HG02840 (cell line): ENCODE data around the gene ZBTB7B.
"Not testable (repeated sequence)": the region's sequence is repeated elsewhere in the genome, so short reads cannot be mapped to it uniquely, and the experiment has no call there.

Experiments
- ATAC-seq: cut with Tn5 transposase; IDR thresholded peaks from one replicate; pipeline ENCODE4 v1.9.1; 2021; ENCODE audit warnings: mild to moderate bottlenecking, moderate library complexity, moderate number of reproducible peaks; ENCODE audit not compliant: unreplicated experiment, low FRiP score

Gene ZBTB7B

DNA sequence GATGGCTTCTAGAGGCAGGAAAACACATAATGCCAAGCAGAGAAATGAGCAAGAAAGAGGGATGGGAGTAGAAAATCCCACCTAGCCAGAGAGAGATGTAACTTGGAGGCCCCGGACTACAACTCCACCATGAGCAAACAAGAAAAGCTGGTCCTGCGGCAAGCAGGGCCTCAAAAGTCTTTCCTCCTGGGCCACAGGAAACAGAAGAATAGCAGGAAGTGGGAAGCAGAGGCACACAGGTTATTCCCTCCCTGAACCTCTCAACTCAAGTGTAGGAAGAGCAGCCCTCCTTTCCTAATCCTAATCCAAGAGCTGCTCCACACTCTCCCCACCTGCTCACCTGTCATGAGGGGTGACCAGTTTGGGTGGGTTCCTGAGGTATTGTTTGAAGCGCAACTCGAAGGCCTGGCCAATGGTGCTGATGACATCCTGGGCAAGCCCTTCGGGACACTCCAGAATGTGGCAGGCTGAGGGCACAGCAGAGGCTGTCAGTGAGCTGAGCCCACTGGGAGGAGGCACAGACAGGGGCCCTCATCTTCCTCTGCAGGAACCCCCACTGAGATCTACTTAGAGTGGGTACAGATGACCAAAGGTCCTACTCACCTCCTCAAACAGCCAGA lies 35.2 kb upstream of the ZBTB7B start:
- ATAC-seq = no peak

DNA sequence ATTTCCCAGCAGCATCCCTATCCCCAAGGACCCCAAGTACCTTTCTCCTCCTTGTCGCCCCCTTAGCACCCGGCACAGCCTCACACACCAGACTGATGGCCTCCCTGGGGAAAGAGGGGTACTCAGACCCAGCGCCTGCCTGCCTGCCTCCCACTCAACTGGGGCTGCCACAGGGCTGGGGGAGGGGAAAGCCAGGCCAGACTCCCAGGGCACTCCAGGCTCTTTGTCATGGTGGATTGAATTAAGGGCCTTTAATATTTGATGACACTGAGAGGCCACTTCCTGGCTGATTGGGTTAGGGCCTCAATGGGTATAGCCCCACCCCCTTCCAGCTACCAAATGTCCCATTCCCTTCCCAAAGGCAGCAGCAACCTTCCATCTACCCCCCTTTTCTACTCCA lies 33.9 kb upstream of the ZBTB7B start:
- no peak for ATAC-seq

DNA sequence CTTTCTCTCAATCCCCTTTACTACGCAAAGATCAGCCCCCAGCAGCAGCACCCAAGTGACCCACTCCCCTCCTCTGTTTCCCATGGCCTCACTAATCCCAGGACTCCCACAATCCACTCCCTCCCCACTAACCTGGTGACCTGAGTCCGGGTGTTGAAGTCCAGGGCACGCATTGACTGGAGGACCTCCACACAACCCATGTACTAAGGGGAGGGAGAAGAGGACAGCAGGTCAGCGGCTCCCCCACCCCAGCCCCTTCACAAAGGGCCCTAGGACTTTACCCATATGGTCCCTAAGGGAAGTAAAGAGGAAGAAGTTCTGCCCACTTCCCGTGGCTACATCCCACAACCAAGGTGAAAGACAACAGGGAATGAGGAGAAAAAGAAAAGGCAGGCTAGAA lies 33.4 kb upstream of the ZBTB7B start:
- ATAC-seq = no peak

DNA sequence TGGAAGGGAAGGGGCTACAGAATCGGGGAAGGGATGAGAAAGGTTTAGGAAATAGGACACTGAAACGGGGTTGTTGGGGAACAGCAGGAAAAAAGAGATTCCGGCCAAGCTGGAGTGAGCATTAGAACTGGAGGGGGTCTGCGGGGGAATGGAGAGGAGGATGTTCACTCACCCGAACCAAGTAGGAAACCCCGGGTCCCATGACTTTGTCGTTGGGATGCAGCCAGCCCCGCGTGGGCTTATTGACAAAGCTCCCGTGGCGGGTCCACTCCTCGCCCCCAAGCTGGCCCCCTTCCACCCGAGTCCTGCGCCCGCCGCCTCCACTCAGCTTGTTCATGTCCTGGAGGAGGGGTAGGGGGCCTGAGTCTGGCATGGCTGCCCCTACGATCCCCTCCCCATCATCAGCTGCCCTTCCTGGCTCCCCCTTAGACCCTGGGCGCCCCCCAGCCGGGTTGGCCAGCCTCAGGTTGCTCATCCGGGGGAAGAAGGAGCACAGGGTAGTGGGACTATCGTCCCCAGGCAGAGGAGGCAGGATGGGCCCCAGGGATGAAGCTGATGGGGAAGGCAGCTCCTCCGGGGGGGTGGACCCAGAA lies 32.6 kb upstream of the ZBTB7B start:
- ATAC-seq = no peak

DNA sequence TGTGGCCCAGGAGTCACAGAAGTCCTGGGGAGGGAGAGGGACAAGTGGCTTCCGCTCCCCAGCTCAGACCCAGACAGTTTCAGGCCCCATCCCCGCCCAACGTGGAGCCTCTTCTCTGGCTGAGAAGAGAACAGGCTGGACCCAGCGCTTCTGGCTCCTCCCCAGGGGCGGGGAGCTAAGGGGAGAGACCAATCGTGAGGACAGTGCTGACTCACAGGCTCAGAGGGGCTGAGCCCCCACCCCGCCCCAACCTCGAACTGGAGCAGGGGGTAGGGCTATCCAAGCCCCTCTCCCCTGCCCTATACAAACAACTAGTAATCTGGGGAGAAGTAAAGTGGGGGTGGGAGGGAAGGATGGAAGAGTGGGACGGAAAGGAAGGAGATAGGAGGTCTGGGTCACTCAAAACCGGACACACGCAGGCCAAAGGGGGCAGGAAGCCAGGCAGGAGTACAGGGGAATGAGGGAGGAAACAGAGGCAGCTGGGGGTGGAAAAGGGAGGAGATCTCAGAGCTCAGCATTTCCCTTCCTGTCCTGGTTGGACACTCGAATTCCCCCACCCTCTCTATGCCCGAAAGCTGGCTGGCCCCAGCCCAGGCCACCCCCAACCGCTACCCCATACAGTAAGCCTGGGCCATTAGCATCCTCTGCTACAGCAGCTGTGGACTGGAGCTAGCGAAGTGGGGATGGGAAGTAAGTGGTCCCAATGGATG lies 31.8 kb upstream of the ZBTB7B start, which contains the start of gene SHC1:
SHC1 (minus strand) TSS at position 117 of the 710 bp plus-strand sequence. CDS start 221 bp downstream, outside the sequence.
- no peak for ATAC-seq

DNA sequence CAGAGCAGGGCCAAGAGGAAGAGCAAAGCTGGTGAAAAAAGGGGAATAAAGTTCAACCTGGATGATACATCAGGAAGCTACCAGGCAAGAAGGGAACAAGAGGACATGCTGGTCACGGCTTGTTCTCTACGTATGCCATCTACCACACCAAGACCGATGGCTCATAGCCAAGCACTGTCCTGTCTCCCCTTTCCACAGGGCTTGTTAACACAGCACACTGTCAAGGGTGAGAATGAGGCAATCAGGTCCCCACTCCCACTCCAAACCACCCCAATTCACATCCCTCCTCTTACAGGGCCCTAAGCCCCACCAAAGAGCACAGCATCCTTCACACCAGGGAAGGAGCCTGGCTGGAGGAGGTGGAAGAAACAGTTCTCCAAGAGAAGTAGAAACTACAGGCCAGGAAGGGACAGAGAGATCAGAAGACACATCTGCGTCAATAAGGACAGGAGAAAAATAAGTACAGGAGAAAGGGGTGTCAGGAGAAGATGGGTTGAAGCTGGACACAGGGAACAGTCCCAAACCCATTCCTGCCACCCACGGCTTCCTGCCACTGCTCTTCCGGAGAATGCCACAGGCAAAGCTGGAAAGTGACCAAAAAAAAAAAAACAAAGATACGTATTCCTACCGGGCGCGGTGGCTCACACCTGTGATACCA lies 31.1 kb upstream of the ZBTB7B start:
- no peak for ATAC-seq

DNA sequence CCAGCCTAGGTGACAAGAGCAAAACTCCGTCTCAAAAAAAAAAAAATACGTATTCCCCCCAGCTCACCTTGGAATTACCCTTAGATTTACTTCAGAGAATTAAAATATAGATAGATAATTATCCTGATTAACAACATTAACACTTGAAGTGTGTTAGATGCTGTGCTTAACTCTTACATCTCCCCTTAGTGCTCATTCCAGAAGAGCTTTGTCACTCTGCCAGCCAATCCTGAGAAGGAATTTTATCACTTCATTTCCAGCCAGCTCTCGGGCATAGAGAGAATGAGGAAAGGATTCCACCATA lies 30.4 kb upstream of the ZBTB7B start:
- ATAC-seq = no peak

DNA sequence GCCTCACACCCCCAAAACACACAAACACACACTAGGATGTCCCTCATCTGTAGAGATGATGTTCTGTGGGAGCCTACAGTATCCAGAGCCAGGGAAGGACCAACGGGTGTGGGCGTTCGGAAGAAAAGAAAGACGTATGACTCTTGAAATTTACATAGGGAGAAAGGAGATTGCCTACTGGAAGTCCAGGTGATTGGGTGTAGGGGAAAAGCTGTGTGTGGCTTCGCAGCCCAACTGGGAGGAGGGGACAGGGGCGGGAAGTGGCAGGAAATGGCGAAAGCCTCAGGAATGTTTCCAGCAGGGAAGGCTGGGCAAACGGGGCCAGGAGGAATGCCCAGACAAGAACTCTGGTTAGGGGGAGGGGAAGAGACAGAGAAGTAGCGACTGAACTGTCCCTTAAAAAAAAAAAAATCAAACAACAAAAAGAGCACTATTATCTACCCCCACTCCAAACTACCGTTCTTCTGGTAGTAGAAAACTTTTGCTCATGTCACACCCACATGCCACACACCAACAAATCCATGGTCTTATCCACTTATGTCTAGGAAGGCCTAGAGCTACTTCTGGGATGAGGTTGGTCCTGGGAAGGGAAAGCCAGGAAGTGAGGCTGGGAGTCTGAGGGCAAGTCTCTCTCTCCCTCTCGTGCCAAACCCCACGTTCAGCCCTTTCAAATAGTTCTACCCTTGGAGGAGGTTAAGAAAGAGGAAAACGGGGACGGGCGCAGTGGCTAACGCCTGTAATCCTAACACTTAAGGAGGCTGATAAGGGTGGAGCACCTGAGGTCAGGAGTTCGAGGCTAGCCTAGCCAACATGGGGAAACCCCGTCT lies 29.9 kb upstream of the ZBTB7B start:
- ATAC-seq = no peak

DNA sequence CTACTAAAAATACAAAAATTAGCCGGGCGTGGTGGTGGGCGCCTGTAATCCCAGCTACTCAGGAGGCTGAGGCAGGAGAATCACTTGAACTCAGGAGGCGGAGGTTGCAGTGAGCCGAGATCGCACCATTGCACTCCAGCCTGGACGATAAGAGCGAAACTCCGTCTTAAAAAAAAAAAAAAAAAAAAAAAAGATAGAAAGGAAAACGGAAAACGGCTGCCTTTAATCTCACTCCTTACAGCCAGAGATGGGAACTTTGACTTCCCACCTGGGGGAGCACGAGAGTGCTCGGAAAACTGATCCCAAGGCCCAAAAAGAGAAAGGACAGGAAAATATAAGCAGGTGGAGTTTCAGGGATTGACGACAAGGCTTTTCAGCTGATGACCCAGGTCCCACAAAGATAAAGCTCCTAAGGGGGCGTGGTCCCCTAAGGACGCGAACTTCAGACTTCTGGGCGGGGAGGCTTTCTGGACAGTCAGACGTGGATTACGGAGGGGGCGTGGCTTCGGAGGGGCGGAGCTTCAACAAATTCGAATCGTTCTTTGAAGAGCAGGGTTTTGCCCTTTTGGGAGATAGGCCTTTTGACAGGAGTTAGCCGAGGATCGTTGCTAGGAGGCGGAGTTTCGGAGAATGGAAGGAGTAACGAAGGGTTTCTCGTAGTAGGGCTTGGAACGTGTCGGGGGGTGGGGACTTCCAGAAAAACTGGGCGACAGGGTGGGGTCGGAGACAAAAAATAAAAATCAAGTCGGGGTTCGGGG lies 29.1 kb upstream of the ZBTB7B start:
- ATAC-seq = peak; percentile 16

DNA sequence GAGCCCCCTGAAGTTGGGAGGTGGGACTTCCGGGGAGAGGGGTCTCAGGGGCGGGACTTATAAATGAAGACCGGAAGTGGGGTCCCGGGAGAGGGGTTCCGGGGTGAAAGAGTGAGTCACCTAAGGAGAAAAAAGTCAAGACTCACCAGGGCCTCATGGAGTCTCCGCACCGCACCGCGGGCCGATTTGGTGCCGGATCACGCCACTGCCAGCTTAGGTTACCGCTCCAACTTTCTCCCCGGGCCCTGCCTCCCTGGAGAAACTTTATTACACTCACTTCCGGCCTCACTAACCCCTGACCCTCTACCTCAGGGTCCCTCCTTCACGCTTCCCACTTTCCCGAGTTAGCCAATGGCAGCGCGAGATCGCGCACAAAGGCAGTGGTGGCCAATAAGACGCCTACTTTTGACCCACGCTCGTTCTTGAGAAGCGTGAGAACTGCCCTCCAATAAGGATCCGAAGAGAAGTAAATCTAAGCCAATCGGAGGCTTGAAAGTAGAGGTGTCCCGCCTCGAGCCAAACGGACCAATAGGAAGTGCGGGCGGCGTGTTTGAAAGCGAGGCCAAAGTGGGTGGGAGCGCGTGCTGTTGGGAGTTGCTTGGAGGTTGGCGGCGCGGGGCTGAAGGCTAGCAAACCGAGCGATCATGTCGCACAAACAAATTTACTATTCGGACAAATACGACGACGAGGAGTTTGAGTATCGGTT lies 28.3 kb upstream of the ZBTB7B start, which contains the start of gene CKS1B:
CKS1B (plus strand) TSS at position 580 of the 706 bp plus-strand sequence; CDS start at position 645, 65 bp downstream.
- ATAC-seq = peak; percentile 81

DNA sequence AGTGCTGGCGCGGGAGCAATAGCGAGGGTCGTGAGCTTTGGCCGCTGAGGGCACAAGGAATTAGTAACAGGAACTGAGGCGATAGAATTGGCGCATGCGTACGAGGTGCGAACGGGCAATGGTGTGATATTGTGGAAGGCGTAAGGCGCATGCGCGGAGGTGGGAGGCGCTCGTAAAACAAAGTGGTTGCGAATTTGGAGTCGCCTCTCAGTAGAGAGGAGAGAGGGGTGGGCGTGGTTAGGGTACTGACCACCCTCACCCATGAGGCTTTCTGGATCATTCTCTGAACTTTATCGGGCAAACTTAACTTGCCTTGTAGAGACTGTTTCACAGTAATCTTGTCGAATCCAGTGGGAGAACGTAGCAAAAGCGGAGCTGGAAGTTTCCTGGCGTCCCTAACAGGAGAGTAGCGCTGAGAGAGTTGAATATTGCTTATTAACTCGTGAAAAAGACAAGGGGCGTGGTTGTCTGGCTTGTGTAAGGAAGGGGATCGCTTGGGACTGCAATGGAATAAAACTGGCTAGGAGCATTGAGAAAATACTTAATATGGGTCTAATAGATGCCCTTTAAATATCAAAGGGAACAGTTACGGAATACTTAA lies 27.7 kb upstream of the ZBTB7B start:
- ATAC-seq = peak; percentile 45

DNA sequence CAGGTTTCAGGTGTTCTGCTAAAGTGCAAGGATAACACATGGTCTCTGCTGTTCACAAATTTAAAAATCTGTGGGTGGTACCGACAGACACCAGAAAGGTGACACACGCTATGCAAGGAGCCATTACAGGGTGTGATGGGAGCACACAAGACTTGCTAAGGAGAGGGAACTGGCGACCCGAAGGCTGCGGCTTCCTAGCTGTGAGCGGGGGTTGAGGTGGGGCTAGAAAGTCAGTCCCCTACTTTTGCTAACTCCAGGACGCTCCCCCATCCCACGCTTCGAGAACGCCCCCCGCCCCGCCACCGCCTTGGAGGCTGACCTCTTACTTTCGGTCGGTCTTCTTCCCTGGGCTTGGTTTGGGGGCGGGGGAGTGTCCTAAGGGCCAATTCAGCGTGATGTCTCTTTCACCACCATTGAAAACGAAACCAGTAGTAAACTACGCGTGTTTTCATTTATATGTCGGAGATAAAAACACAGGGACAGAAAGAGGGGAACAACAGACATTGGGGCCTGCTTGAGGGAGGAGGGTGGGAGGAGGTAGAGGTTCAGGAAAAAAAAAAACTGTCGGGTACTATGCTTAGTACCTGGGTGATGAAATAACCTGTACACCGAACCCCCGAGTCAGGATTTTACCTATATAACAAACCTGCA lies 27.1 kb upstream of the ZBTB7B start:
- no peak for ATAC-seq

DNA sequence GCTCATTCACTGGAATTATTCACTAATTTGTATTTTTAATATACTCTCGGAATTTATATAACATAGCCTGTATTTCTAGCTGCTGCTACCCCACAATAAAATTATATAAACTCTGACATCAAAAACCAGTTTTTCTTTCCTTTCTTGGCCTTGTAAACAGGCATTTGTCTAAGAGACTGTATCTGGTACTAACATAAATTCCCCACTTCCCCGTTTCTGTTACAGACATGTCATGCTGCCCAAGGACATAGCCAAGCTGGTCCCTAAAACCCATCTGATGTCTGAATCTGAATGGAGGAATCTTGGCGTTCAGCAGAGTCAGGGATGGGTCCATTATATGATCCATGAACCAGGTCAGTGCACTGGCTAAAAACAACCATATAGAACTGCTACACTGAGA lies 24.8 kb upstream of the ZBTB7B start:
- ATAC-seq = not testable (repeated sequence)

DNA sequence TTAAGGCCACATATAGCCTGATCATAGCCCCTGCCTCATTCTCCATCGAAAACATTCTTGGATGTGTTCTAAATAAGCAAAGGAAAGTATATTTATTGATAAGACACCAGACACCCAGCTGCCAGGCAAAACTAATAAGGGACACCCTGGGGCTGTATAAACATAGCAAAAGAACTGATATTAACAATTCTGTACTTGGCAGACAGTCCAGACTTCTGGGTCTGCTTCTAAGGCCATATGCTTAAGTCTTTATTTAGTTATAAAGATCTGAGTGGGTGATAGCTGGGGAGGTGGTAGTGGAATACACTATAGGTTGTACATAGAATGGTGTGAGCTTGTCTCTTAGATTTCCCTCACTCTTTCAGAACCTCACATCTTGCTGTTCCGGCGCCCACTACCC lies 24.2 kb upstream of the ZBTB7B start:
- ATAC-seq = no peak

DNA sequence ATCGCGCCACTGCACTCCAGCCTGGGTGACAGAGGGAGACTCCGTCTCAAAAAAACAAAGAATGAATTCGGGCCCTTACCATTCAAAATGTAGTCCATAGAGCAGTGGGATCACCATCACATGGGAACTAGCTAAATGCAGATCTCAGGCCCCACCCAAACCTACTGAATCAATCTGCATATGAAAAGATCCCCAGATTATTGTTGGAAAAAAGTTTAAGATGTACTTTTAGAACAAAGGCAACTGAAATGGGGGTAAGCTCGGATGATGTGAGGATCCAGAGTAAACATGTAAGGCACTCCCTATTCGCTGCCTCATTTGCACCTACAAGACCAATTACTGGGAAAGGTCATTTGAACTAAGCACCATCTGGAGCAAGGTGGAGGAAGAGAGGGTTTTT lies 20.3 kb upstream of the ZBTB7B start:
- ATAC-seq = no peak

DNA sequence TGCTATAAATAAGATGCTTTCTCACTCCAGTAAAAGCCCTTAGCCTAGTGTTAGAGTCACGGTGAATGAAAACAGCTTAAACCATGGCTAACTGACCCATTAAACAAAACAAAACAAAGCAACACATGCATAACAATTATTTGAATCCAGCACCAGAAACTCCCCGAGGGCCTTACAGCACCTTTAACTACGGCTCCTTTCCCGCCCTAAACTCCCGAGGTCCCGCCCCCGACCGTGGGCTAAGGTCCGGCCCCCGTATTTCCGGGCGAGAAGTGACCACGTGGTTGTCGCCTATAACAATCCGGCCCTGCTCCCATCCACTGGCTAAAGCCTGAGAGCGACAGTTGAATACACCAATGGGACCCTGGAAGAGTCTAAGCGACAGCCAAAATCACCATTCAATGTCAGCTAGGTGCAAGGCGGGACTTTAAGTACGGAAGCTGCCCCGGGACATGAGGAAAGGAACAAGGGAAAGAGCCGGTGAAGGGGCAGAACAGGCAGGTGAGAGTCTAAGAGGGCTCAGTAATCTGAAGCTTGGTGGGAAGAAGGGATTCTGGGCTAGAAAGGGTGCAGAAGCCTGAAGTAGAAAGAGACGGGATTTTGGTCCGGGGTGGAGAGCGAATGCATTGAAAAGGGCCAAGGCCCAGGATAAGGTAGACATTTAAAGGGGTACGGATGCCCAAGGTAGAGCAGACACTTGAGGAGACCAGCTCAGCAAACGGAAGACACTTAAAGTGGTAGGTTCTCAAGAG lies 19.5 kb upstream of the ZBTB7B start, which contains the start of gene FLAD1:
FLAD1 (plus strand) TSS at position 448 of the 752 bp plus-strand sequence. CDS start 351 bp downstream, outside the sequence.
- peak; percentile 99 for ATAC-seq

DNA sequence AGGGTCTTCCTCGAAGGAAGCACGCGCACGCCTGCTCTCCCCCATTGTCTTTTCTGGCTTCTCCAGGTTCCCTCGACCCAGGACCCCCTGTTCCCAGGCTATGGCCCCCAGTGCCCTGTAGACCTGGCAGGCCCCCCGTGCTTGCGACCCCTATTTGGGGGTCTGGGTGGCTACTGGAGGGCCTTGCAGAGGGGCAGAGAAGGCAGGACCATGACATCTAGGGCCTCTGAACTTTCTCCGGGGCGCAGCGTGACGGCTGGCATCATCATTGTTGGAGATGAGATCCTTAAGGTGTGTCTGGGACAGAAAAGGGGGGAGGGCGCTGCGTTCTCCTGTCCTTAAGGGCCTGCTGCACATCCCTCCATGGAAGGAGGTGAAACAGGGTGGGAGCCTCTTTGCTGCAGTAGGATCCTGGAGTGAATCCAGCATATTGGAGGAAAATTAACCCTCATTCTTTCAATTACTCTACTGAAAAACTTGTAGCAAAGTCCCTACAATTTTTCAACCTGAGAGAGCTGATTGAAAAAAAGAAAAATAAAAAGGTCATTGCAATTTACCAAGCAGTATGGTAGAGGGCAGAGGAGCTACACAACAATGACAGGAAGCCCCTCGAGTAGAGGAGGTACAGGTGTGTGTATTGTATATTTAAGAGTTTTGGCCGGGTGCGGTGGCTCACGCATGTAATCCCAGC lies 18.7 kb upstream of the ZBTB7B start:
- ATAC-seq = no peak
